ENCODE measurements around the gene CPA5. TPM values are rescaled to one million over a fixed set of nuclear protein-coding genes. Genes with fewer than 3 reads are reported as not detected.
A peak's percentile ranks its signal among the peaks of the same experiment; 100 is the strongest.

Gene CPA5
- polyA plus RNA-seq, 3 donors = not detected

DNA sequence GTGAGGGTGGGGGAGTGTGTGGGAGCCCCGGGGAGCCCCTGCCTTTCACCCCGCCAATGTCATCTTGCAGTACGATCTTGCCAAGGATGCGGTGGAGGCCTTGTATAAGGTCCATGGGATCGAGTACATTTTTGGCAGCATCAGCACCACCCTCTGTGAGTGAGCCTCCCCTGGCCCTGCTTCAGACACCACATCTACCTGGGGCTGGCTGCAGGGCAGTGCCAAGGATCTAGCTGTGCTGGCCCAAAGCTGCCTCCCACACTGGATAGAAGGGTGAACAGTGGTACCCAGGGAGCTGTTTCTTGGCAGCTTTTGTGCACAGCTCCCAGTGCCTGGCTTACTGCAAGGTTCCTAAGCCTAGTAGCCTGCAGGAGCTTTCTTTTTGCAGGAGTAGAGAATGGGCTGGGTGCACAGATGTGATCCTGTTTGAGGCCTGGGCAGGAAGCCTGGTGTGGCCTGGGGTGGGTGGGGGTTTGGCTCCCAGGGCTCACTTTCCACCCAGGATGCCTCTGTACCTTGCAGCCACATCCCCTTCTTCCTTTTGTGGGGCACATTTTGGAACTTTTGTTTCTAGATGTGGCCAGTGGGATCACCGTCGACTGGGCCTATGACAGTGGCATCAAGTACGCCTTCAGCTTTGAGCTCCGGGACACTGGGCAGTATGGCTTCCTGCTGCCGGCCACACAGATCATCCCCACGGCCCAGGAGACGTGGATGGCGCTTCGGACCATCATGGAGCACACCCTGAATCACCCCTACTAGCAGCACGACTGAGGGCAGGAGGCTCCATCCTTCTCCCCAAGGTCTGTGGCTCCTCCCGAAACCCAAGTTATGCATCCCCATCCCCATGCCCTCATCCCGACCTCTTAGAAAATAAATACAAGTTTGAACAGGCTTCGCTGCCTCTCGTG, 23.5 kb downstream of the CPA5 start:
- Histone ChIP-seq H3K79me2 (ENCODE audit: insufficient read depth, low read length) (no peaks in the 10 kb centered on the region), H4K20me1 (ENCODE audit: insufficient read depth, low read length) (no peaks in the 10 kb centered on the region), H3K9me3 (replicated peaks in 1 of 2; ENCODE audit: control insufficient read depth in 1 of 2, insufficient read depth in 1 of 2, low read length in 2 of 2) (no peaks in the 10 kb centered on the region), H3K4me1 (ENCODE audit: control insufficient read depth in 1 of 2, insufficient read depth in 2 of 2, low read length in 2 of 2) (peaks cover 9 to 12% of the 10 kb centered on the region in 2 donors), H3K4me2 (replicated peaks; ENCODE audit: extremely low read depth, low read length, poor library complexity, severe bottlenecking) (no peak overlapping the region), H3K27ac (ENCODE audit: low read depth in 1 of 2, low read length in 2 of 2) (no peak overlapping the region), H3K36me3 (replicated peaks in 1 of 2; ENCODE audit: control insufficient read depth in 1 of 2, insufficient read depth in 2 of 2, low read length in 2 of 2) (no peaks in the 10 kb centered on the region), H3K4me3 (replicated peaks in 1 of 3; ENCODE audit: low read depth in 2 of 3, low read length in 3 of 3) (no peak overlapping the region), H2AFZ (ENCODE audit: insufficient read depth, low read depth, low read length, poor library complexity, severe bottlenecking) (peak overlapping the region; percentile 62), H3K27me3 (ENCODE audit: control insufficient read depth in 2 of 2, insufficient read depth in 2 of 2, low read length in 2 of 2) (no peaks in the 10 kb centered on the region), H3K9ac (ENCODE audit: insufficient read depth, low read length, poor library complexity, severe bottlenecking) (no peak overlapping the region)
- WGBS (ENCODE audit: insufficient coverage) = 78% methylated on average over 17 of the region's 19 CpGs
- no peak overlapping the region for H3K27ac Mint-ChIP-seq
- H3K36me3 Mint-ChIP-seq = no peaks in the 10 kb centered on the region
- TF ChIP-seq, protein P1, sequence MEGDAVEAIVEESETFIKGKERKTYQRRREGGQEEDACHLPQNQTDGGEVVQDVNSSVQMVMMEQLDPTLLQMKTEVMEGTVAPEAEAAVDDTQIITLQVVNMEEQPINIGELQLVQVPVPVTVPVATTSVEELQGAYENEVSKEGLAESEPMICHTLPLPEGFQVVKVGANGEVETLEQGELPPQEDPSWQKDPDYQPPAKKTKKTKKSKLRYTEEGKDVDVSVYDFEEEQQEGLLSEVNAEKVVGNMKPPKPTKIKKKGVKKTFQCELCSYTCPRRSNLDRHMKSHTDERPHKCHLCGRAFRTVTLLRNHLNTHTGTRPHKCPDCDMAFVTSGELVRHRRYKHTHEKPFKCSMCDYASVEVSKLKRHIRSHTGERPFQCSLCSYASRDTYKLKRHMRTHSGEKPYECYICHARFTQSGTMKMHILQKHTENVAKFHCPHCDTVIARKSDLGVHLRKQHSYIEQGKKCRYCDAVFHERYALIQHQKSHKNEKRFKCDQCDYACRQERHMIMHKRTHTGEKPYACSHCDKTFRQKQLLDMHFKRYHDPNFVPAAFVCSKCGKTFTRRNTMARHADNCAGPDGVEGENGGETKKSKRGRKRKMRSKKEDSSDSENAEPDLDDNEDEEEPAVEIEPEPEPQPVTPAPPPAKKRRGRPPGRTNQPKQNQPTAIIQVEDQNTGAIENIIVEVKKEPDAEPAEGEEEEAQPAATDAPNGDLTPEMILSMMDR (IDR thresholded peaks at IDR 0.05) = no peak
- H3K27me3 Mint-ChIP-seq (ENCODE audit: low read depth in 3 of 3) = peaks cover 2 to 4% (median 3%) of the 10 kb centered on the region in 3 donors
- no peak for DNase-seq
- H3K9me3 Mint-ChIP-seq = peaks cover 0 to 4% (median 0%) of the 10 kb centered on the region in 7 donors
- peaks cover 12% of the 10 kb centered on the region for H3K4me1 Mint-ChIP-seq
- intact Hi-C loops (cut with micrococcal nuclease) = no loop called here
- H3K4me3 Mint-ChIP-seq = no peak overlapping the region

DNA sequence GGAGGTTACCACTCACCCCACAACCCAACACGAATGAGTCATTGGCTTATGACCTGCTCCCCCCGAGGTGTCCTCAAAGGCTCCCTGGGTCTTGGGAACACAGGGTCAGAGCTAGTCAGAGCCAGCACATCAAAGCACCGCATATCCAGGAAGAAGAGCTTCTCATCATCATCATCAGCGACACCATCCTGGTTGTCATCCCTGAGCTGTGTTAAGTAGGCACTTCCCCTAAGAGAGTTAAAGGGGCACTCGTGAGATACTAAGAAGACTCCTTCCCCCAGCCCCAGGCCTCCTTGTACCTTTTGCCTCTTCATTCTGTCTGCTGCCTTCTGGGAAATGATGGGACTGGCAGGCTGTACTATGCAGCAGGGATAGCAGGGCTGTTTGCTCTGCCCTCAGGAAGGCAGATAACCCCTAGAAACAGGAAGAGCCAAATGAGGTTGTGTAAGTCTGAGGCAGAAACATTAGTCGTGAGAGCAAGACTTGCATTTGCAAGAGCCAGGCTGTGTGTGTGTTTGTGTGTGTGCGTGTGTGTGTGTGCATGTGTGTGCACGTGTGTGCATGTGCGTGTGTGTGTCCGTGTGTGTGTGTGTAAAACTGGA, 24.6 kb downstream of the CPA5 start:
- peak overlapping the region; percentile 41 for H3K4me2 ChIP-seq (replicated peaks; ENCODE audit: extremely low read depth, low read length, poor library complexity, severe bottlenecking)
- no peaks in the 10 kb centered on the region for H3K36me3 Mint-ChIP-seq
- peak; percentile 24 to 65 (median 28) for DNase-seq
- no peaks in the 10 kb centered on the region for H3K79me2 ChIP-seq (ENCODE audit: insufficient read depth, low read length)
- H4K20me1 ChIP-seq (ENCODE audit: insufficient read depth, low read length) = no peaks in the 10 kb centered on the region
- peaks cover 0 to 4% (median 0%) of the 10 kb centered on the region in 7 donors for H3K9me3 Mint-ChIP-seq
- H3K4me1 Mint-ChIP-seq = peaks cover 12% of the 10 kb centered on the region
- H3K27me3 ChIP-seq (ENCODE audit: control insufficient read depth in 2 of 2, insufficient read depth in 2 of 2, low read length in 2 of 2) = no peaks in the 10 kb centered on the region
- H3K4me3 ChIP-seq (replicated peaks in 1 of 3; ENCODE audit: low read depth in 2 of 3, low read length in 3 of 3) = peak overlapping the region in 1 of 3 experiments; percentile 21
- H3K9ac ChIP-seq (ENCODE audit: insufficient read depth, low read length, poor library complexity, severe bottlenecking) = no peak overlapping the region
- H3K27ac Mint-ChIP-seq = peak overlapping the region in 3 of 7 donors; percentile 0 to 45 (median 12)
- no peaks in the 10 kb centered on the region for H3K36me3 ChIP-seq (replicated peaks in 1 of 2; ENCODE audit: control insufficient read depth in 1 of 2, insufficient read depth in 2 of 2, low read length in 2 of 2)
- H3K4me3 Mint-ChIP-seq = peak overlapping the region; percentile 56 to 93
- H3K4me1 ChIP-seq (ENCODE audit: control insufficient read depth in 1 of 2, insufficient read depth in 2 of 2, low read length in 2 of 2) = peaks cover 9 to 12% of the 10 kb centered on the region in 2 donors
- peak overlapping the region in 1 of 2 donors; percentile 34 for H3K27ac ChIP-seq (ENCODE audit: low read depth in 1 of 2, low read length in 2 of 2)
- TF ChIP-seq, protein P1 (IDR thresholded peaks at IDR 0.05) = no peak
- WGBS (ENCODE audit: insufficient coverage) = 21% methylated on average over 9 of the region's 10 CpGs
- H3K9me3 ChIP-seq (replicated peaks in 1 of 2; ENCODE audit: control insufficient read depth in 1 of 2, insufficient read depth in 1 of 2, low read length in 2 of 2) = no peaks in the 10 kb centered on the region
- peak overlapping the region; percentile 62 for H2AFZ ChIP-seq (ENCODE audit: insufficient read depth, low read depth, low read length, poor library complexity, severe bottlenecking)
- H3K27me3 Mint-ChIP-seq (ENCODE audit: low read depth in 3 of 3) = peaks cover 2 to 4% (median 3%) of the 10 kb centered on the region in 3 donors
- intact Hi-C loops (cut with micrococcal nuclease) = no loop called here
